NCI-H1436 treated with DMSO at 0.1 percent for 48 hours (cell line): Measurements from ENCODE around the gene DUS2.

Source experiments
- DNase-seq: peaks from one replicate; lab custom pipeline; 2025; lab: John Stamatoyannopoulos, UW

The DUS2 gene

DNA sequence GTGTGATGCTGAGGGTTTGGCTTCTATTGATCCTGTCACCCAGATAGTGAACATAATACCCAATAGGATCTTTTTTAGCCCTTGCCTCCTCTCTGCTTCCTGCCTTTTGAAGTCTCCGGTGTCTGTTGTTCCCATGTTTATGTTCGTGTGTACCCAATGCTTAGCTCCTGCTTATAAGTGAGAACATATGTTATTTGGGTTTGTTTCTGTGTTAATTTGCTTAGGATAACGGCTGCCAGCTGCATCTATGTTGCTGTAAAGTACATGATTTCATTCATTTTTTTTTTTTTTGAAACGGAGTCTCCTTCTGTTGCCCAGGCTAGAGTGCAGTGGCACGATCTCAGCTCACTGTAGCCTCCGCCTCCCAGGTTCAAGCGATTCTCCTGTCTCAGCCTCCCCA lies 23.0 kb downstream of the DUS2 start:
- DNase-seq = no peak

DNA sequence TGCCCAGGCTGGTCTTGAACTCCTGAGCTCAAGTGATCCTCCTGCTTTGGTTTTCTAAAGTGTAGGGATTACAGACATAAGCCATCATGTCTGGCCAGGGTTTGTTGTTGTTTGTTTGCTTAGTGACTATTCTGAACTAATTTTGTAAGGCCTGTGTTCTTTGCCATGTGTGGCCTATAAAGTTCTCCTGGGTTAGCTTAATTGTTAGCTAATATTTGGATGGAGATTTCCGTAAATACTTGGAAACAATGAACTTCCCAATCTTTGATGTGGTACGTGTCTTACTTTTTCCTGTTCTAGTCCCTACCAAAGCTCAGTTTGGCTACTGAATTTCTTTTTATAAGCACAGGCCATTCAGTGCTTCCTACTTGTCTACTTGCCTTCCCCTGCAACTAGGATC lies 24.9 kb downstream of the DUS2 start:
- no peak for DNase-seq

DNA sequence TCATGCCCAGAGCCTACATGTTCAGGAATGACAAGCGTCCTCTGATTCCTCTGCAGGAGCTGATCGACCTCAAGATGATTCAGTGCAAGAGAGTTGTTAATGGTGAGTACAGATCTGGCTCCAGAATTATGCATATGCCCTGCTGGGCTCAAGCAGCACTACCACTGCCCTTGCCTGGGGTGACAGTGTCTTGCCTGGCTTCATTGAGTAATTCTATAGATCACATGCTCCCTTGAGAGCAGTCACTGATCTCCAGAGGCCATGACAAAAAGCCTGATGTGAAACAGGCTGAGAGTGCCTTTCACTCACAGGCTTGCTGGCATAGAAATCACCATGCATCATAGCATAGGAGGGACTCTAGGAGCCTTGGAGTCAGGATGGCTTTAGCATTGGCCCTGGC lies 26.4 kb downstream of the DUS2 start:
- DNase-seq = no peak

- DNase-seq = no peak
Observed at GRCh38 chr16:68055395-68055794, 32.3 kb downstream of the DUS2 start.

DNA sequence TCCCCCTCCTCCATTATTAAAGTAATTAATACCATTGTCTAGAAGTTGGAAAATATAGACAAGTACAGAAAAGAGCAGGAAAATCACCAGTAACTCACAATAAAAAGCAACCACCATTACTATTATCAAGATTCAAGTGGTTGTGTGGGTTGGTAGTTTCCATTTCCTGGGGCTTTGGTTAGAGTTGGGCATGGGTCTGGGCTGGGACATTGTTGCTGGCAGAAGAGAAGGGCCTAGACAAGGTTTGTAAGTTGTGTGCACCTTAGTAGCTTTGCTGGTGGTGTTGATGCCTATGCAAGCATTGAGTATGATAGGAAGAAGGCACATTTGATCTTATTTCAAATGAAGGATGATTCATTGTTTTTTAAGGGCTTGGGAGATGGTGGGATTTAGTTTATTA lies 36.7 kb downstream of the DUS2 start:
- DNase-seq = no peak

GRCh38 chr16:68061396-68061795 lies 38.3 kb downstream of the DUS2 start:
- no peak for DNase-seq

- no peak for DNase-seq
Observed at GRCh38 chr16:68062910-68063393, 39.9 kb downstream of the DUS2 start.

GRCh38 chr16:68064791-68065365 lies 41.8 kb downstream of the DUS2 start:
- no peak for DNase-seq

DNA sequence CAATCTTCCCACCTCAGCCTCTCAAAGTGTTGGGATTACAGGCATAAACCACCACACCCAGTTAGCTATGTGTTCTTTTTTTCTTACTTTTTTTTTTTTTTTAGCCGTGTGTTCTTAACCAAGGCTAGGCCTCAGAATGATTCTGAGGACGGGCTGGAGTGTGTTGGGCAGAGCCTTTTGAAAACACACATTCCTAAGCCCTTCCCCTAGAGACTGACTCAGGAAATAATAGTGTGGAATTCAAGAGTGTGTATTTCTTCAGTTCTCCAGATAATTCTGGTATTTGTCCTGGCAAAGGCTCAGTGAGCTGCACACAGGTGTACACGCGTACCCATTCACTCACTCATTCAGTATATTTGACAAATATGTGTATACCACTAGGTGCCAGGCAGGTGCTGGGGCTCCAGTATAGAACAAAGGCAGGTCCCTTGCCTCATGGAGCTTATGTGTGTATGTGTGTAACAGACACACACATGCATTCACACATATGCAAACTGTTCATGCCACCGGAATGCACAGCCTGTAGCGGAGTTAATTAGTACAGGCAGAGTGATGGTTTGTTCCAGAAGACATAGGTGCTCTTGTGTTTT lies 42.7 kb downstream of the DUS2 start:
- DNase-seq = no peak

DNA sequence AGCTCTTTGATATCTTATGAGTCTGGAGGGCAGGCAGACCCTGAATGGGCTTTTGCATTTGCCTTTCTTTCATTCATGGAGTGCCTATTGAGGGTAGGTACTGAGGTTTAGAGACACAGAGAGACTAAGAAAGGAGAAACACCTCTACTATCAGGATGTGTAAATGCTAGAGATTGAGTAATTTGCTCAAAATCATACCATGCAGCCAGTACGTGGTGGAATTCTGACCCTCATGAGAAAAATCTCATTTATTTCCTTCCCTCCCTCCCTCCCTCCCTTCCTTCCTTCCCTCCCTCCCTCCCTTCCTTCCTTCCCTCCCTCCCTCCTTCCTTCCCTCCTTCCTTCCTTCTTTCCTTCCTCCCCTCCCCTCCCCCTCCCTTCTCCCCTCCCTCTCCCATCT lies 43.7 kb downstream of the DUS2 start:
- DNase-seq = no peak

DNA sequence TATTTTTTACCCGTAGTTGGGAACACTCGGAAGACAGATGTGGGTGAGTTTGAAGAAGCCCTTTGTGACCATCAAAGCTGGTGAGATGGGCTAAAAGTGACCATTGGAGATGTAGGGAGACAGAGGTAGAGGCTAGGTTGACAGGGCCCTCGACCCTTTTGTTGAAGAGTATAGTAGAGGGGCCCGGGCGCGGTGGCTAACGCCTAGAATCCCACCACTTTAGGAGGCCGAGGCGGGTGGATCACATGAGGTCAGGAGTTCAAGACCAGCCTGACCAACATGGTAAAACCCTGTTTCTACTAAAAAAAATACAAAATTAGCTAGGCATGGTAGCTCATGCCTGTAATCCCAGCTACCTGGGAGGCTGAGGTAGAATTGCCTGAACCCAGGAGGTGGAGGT lies 45.8 kb downstream of the DUS2 start:
- no peak for DNase-seq

GRCh38 chr16:68069511-68070248 lies 46.6 kb downstream of the DUS2 start:
- DNase-seq = no peak

- no peak for DNase-seq
Observed at GRCh38 chr16:68070249-68070730, 47.2 kb downstream of the DUS2 start.

- DNase-seq = no peak
Observed at GRCh38 chr16:68070806-68071517, 47.9 kb downstream of the DUS2 start.

DNA sequence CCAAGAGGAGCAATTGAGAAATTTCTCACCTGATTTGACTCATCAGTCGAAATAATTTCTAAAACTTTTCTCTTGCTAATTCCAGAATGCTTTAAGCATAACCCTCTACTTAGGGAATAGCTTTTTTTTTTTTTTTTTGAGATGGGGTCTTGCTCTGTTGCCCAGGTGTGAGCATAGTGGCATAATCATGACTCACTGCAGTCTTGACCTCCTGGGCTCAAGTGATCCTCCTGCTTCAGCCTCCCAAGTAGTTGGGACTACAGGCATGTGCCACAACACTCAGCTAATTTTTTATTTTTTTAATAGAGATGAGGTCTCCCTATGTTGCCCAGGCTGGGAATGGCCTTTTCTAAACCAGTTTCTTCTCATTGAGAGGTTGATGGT lies 48.4 kb downstream of the DUS2 start:
- DNase-seq = no peak

DNA sequence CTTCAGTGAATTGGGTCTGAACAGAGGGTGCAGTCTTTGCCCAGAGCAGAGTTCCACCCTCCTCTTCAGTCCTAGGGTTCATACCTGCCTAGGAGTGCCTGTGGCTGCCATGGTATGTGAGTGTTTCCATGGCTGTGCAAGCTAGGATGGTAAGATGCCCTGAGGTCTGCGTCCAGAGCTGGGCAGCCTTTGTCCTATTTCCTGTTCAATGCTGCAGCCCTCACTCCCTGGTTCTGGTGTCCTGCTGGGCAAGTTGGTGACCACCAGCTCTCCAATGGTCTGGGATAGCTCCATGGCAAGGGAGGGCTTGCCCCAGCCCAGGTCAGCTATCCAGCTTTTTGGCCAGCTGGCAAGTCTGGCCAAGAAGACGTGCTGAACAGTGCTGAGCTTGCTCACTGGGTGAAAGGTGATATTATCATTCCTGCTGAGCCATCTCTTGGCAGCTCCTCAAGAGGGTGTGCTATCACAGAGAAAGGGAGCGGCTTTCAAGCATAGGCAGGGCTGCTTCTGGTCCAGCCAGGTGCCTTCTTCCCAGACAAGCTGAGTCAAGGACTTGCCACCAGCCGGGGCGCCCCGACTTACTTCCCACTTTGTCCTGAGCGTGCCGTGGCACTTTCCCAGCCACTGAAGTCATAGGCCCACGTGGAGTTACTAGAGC lies 49.1 kb downstream of the DUS2 start:
- DNase-seq = no peak

DNA sequence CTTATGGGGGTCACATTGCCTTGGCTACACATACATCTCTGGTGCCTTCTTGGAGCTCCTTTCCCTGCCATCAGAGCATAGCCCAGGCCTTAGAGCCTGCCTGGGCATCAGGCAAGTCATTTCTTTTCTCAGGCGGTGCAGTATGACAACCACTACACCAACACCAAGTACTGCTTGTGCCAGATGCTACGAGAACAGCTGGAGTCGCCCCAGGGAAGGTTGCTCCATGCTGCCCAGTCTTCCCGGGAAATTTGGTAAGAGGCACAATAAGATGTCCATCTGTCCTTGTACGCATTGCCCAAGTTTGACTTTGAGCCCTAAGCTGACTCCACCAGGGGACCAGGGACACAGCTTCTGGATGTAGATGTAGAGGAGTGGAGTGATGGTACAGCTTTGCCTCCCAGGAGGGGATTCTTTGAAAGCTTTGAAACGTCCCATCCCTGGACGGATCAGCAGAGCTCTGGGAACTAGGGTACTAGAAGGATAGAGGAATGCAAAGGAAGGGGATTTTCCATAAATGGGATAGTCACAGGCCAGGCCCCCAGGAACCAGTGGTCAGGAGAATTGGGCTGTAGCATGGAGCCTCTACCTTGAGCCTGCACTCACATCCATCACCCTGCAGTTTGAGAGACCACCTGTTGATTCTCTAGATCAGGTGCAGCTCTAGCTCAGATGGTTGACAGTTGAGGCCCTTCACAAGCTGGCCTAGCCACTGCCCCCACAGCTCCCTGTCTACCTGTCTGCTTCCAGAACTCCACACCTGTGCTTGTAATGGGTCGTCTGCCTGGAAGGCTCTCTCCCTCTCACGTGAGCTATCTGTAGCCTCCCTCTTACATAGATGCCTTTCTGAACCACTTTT lies 51.0 kb downstream of the DUS2 start:
- no peak for DNase-seq

- no peak for DNase-seq
Observed at GRCh38 chr16:68074850-68075555, 51.9 kb downstream of the DUS2 start.

GRCh38 chr16:68075980-68076379 lies 52.9 kb downstream of the DUS2 start:
- no peak for DNase-seq

DNA sequence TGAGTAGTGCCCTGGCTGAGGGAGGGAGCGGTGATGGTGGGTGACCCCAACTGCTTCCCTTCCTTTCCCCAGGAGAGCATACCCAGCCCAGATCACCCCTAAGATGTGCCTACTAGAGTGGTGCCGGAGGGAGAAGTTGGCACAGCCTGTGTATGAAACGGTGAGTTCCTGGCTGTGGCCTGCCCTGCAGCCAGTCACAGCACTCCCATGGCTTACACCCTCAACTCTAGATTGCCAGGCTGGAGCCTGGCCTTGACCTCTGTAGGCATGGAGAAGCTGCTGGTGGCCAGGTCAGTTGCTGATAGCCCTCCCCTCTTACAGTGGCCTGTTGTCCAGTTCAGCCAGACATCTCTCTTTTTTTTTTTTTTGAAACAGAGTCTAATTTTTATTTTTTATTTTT lies 53.5 kb downstream of the DUS2 start:
- DNase-seq = no peak
